ENCODE measurements around the gene CTCFL.

DNA sequence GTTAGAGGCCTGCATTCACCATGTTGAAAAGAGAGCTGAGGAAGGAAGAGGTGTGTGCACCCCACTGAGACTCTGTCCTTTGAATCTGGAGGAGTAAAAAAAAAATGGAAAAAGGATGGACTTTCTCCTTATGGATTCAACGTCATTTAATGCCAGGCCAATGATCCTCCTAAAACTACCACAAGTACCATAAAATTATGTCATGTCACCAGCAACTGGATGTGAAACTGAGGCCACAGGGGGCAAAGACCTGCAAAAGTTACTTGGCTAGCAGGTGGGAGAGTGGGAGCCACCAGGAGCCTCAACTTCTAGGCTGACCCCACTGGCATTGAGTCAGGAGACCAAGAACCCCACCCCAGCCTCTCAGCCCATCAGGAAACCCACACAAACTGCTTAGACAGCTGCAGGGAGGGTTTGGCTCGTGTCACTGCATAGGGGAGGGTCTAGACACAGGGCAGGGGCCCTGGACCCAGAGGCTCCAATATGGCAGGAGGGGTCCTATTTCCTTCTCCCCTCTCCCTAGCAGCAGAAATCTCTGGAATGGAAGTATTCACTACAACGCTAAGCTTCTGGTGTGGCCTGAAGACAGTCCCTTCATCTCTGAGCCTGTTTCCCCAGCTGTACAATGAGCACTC is 47.0 kb upstream of the CTCFL start:
- TF ChIP-seq POLR2A (IDR thresholded peaks at IDR 0.05; ENCODE audit: low read depth, low read length) (no peak), EZH2 (IDR thresholded peaks at IDR 0.05; ENCODE audit: borderline replicate concordance, low read depth, low read length, severe bottlenecking) (no peak)
- TF ChIP-seq, protein P1, sequence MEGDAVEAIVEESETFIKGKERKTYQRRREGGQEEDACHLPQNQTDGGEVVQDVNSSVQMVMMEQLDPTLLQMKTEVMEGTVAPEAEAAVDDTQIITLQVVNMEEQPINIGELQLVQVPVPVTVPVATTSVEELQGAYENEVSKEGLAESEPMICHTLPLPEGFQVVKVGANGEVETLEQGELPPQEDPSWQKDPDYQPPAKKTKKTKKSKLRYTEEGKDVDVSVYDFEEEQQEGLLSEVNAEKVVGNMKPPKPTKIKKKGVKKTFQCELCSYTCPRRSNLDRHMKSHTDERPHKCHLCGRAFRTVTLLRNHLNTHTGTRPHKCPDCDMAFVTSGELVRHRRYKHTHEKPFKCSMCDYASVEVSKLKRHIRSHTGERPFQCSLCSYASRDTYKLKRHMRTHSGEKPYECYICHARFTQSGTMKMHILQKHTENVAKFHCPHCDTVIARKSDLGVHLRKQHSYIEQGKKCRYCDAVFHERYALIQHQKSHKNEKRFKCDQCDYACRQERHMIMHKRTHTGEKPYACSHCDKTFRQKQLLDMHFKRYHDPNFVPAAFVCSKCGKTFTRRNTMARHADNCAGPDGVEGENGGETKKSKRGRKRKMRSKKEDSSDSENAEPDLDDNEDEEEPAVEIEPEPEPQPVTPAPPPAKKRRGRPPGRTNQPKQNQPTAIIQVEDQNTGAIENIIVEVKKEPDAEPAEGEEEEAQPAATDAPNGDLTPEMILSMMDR (IDR thresholded peaks at IDR 0.05; ENCODE audit: extremely low read depth in 1 of 2, insufficient read depth in 1 of 2, low read depth in 1 of 2, low read length in 2 of 2): no peak
- TF ChIP-seq, protein P2, sequence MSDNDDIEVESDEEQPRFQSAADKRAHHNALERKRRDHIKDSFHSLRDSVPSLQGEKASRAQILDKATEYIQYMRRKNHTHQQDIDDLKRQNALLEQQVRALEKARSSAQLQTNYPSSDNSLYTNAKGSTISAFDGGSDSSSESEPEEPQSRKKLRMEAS (IDR thresholded peaks at IDR 0.05; ENCODE audit: insufficient read depth, insufficient read length): no peak

Measured in endothelial cell of umbilical vein (primary cell).